Naive B cell (primary cell): Measurements from ENCODE around the gene VPREB3. TPM values are rescaled to one million over a fixed set of nuclear protein-coding genes. Genes with fewer than 3 reads are reported as not detected.
A peak's percentile ranks its signal among the peaks of the same experiment; 100 is the strongest.

Experiments
- ATAC-seq, 2 donors: fragments of 150-1000 bp; cut with Tn5 transposase; 2 replicates each; pipeline ENCODE4 v1.10.0; 2021; ENCODE audit warnings: low read depth in 2 of 2, mild to moderate bottlenecking in 2 of 2, moderate library complexity in 2 of 2
- DNase-seq: peaks from one replicate; pipeline ENCODE4 v3.0.0; 2022
- H3K27ac Mint-ChIP-seq, 6 donors: one replicate each; pipeline ENCODE4 v1.8.0; 2020 to 2022; ENCODE audit warnings: mild to moderate bottlenecking in 6 of 6, mixed read lengths in 6 of 6, moderate library complexity in 5 of 6, inconsistent platforms in 2 of 6
- H3K27me3 Mint-ChIP-seq, 3 donors: one replicate each; pipeline ENCODE4 v1.8.0; 2021 to 2022; ENCODE audit warnings: mixed read lengths in 3 of 3, mild to moderate bottlenecking in 1 of 3
- H3K36me3 Mint-ChIP-seq, 2 donors: one replicate each; pipeline ENCODE4 v1.8.0; 2020 to 2022; ENCODE audit warnings: mixed read lengths in 2 of 2, inconsistent platforms in 1 of 2, mild to moderate bottlenecking in 1 of 2
- H3K4me1 Mint-ChIP-seq, 3 donors: one replicate each; pipeline ENCODE4 v1.8.0; 2020 to 2022; ENCODE audit warnings: mixed read lengths in 3 of 3, inconsistent platforms in 1 of 3, mild to moderate bottlenecking in 1 of 3, moderate library complexity in 1 of 3
- H3K4me3 Mint-ChIP-seq, 8 donors: one replicate each; pipeline ENCODE4 v1.8.0; 2020 to 2022; ENCODE audit warnings: mild to moderate bottlenecking in 8 of 8, mixed read lengths in 8 of 8, moderate library complexity in 8 of 8, inconsistent platforms in 2 of 8
- H3K9me3 Mint-ChIP-seq, 7 donors: one replicate each; pipeline ENCODE4 v1.8.0; 2020 to 2022; ENCODE audit warnings: mixed read lengths in 7 of 7, mild to moderate bottlenecking in 5 of 7, inconsistent platforms in 2 of 7, moderate library complexity in 1 of 7
- polyA plus RNA-seq, 6 donors: library from polyadenylated mRNA; unstranded; fragments of 300-500 nt; fragmentation: Illumina TruSeq; gene quantifications; one replicate each; pipeline ENCODE4 v1.2.3, GENCODE V29; 2021; ENCODE audit warnings: low read depth in 6 of 6

The VPREB3 gene
- polyA plus RNA-seq, 6 donors from 2014 or later, result 910 to 1,673 (median 1,335) TPM

- Mint-ChIP-seq H3K9me3 (no peaks in the 10 kb centered on the region), H3K27ac (no peak overlapping the region), H3K36me3 (peaks cover 0 to 7% of the 10 kb centered on the region in 2 donors), H3K4me3 (no peak overlapping the region), H3K4me1 (peaks cover 14 to 29% (median 23%) of the 10 kb centered on the region in 3 donors), H3K27me3 (no peaks in the 10 kb centered on the region)
- DNase-seq (no peak), ATAC-seq (no peak)
These were observed 25.5 kb upstream of the VPREB3 start for GRCh38 chr22:23779731-23780130.

GRCh38 chr22:23779083-23779482, 24.9 kb upstream of the VPREB3 start:
- H3K27me3 Mint-ChIP-seq, result no peaks in the 10 kb centered on the region
- no peak for DNase-seq
- peaks cover 0 to 7% of the 10 kb centered on the region in 2 donors for H3K36me3 Mint-ChIP-seq
- H3K4me3 Mint-ChIP-seq, result no peak overlapping the region
- H3K4me1 Mint-ChIP-seq, result peaks cover 13 to 27% (median 19%) of the 10 kb centered on the region in 3 donors
- H3K27ac Mint-ChIP-seq, result no peak overlapping the region
- ATAC-seq, result no peak
- no peaks in the 10 kb centered on the region for H3K9me3 Mint-ChIP-seq

- peaks cover 14 to 27% (median 21%) of the 10 kb centered on the region in 3 donors for H3K4me1 Mint-ChIP-seq
- ATAC-seq, result no peak
- H3K4me3 Mint-ChIP-seq, result peak overlapping the region in 1 of 8 donors; percentile 80
- H3K27me3 Mint-ChIP-seq, result no peaks in the 10 kb centered on the region
- no peak overlapping the region for H3K27ac Mint-ChIP-seq
- no peak for DNase-seq
- H3K9me3 Mint-ChIP-seq, result no peaks in the 10 kb centered on the region
- H3K36me3 Mint-ChIP-seq, result peaks cover 0 to 7% of the 10 kb centered on the region in 2 donors
These were observed 24.3 kb upstream of the VPREB3 start for GRCh38 chr22:23778577-23778900.

- no peak overlapping the region for H3K4me3 Mint-ChIP-seq
- no peaks in the 10 kb centered on the region for H3K9me3 Mint-ChIP-seq
- no peak for ATAC-seq
- no peaks in the 10 kb centered on the region for H3K27me3 Mint-ChIP-seq
- peaks cover 19 to 33% (median 27%) of the 10 kb centered on the region in 3 donors for H3K4me1 Mint-ChIP-seq
- no peak overlapping the region for H3K27ac Mint-ChIP-seq
- H3K36me3 Mint-ChIP-seq, result peaks cover 0 to 7% of the 10 kb centered on the region in 2 donors
- no peak for DNase-seq
These were observed 23.8 kb upstream of the VPREB3 start for GRCh38 chr22:23777776-23778576.

- Mint-ChIP-seq H3K4me3 (no peak overlapping the region), H3K4me1 (peaks cover 26 to 50% (median 42%) of the 10 kb centered on the region in 3 donors), H3K36me3 (peaks cover 0 to 7% of the 10 kb centered on the region in 2 donors), H3K9me3 (no peaks in the 10 kb centered on the region), H3K27me3 (no peaks in the 10 kb centered on the region), H3K27ac (peak overlapping the region in 2 of 6 donors; percentile 32 to 77)
- no peak for DNase-seq
- no peak for ATAC-seq
These were observed 21.7 kb upstream of the VPREB3 start for GRCh38 chr22:23775779-23776375.

GRCh38 chr22:23774922-23775436, 20.8 kb upstream of the VPREB3 start:
- Mint-ChIP-seq H3K27me3 (no peaks in the 10 kb centered on the region), H3K4me1 (peaks cover 27 to 52% (median 48%) of the 10 kb centered on the region in 3 donors), H3K4me3 (peak overlapping the region in 4 of 8 donors; percentile 41 to 72 (median 55)), H3K27ac (peak overlapping the region in 2 of 6 donors; percentile 11 to 43), H3K36me3 (peaks cover 0 to 7% of the 10 kb centered on the region in 2 donors), H3K9me3 (no peaks in the 10 kb centered on the region)
- no peak for ATAC-seq
- DNase-seq, result no peak

- Mint-ChIP-seq H3K27ac (peak overlapping the region in 2 of 6 donors; percentile 11 to 43), H3K4me3 (peak overlapping the region in 6 of 8 donors; percentile 28 to 90 (median 55)), H3K4me1 (peaks cover 28 to 55% (median 53%) of the 10 kb centered on the region in 3 donors), H3K9me3 (no peaks in the 10 kb centered on the region), H3K27me3 (no peaks in the 10 kb centered on the region), H3K36me3 (peaks cover 0 to under 1% of the 10 kb centered on the region in 2 donors)
- ATAC-seq, result no peak
- no peak for DNase-seq
These were observed 20.1 kb upstream of the VPREB3 start for GRCh38 chr22:23774114-23774921.

GRCh38 chr22:23773483-23774113, 19.4 kb upstream of the VPREB3 start:
- peak overlapping the region; percentile 37 to 92 (median 86) for H3K4me3 Mint-ChIP-seq
- peak overlapping the region in 5 of 6 donors; percentile 8 to 97 (median 86) for H3K27ac Mint-ChIP-seq
- no peaks in the 10 kb centered on the region for H3K9me3 Mint-ChIP-seq
- peaks cover 33 to 62% (median 59%) of the 10 kb centered on the region in 3 donors for H3K4me1 Mint-ChIP-seq
- DNase-seq, result no peak
- no peaks in the 10 kb centered on the region for H3K36me3 Mint-ChIP-seq
- no peak for ATAC-seq
- no peaks in the 10 kb centered on the region for H3K27me3 Mint-ChIP-seq

GRCh38 chr22:23772649-23773473, 18.6 kb upstream of the VPREB3 start, which contains the start of gene MMP11:
Gene MMP11, plus strand, starts transcription at chr22:23772849. Its CDS starts 22 bp downstream, at chr22:23772871.
- H3K4me3 Mint-ChIP-seq, result peak within 1 kb of the TSS; percentile 61 to 92 (median 86)
- H3K4me1 Mint-ChIP-seq, result peaks cover 36 to 63% (median 61%) of the 10 kb centered on the region in 3 donors
- no peaks in the 10 kb centered on the region for H3K27me3 Mint-ChIP-seq
- DNase-seq, result peak; percentile 54
- H3K9me3 Mint-ChIP-seq, result no peaks in the 10 kb centered on the region
- H3K36me3 Mint-ChIP-seq, result no peaks in the 10 kb centered on the region
- H3K27ac Mint-ChIP-seq, result peak within 1 kb of the TSS; percentile 8 to 97 (median 76)
- peak; percentile 48 to 50 for ATAC-seq

GRCh38 chr22:23772315-23772648, 18.1 kb upstream of the VPREB3 start:
- H3K4me3 Mint-ChIP-seq, result peak overlapping the region; percentile 61 to 90 (median 84)
- no peak for ATAC-seq
- H3K9me3 Mint-ChIP-seq, result no peaks in the 10 kb centered on the region
- H3K4me1 Mint-ChIP-seq, result peaks cover 36 to 64% (median 59%) of the 10 kb centered on the region in 3 donors
- no peaks in the 10 kb centered on the region for H3K36me3 Mint-ChIP-seq
- no peaks in the 10 kb centered on the region for H3K27me3 Mint-ChIP-seq
- DNase-seq, result no peak
- peak overlapping the region in 4 of 6 donors; percentile 56 to 69 (median 62) for H3K27ac Mint-ChIP-seq

- peak overlapping the region; percentile 83 to 94 (median 88) for H3K4me3 Mint-ChIP-seq
- H3K36me3 Mint-ChIP-seq, result no peaks in the 10 kb centered on the region
- ATAC-seq, result no peak
- peaks cover 42 to 71% (median 66%) of the 10 kb centered on the region in 3 donors for H3K4me1 Mint-ChIP-seq
- H3K27me3 Mint-ChIP-seq, result no peaks in the 10 kb centered on the region
- no peaks in the 10 kb centered on the region for H3K9me3 Mint-ChIP-seq
- H3K27ac Mint-ChIP-seq, result peak overlapping the region in 4 of 6 donors; percentile 67 to 92 (median 71)
- no peak for DNase-seq
These were observed 15.2 kb upstream of the VPREB3 start for GRCh38 chr22:23769321-23769965.
